MCF 10A (cell line): ENCODE data around the gene GPR156. TPM values are rescaled to one million over a fixed set of nuclear protein-coding genes. Genes with fewer than 3 reads are reported as not detected.

Experiments used
- BruUV-seq: library from RNA; stranded (reverse); fragments of 400-500 nt; replicated peaks from 2 replicates; lab custom pipeline; 2021; lab: Mats Ljungman, UMichigan
- CTCF ChIA-PET: fragments of 300-600 bp; sonication (Branson Sonifier 250); formaldehyde crosslinking; extraction: SDS; loops from one replicate; lab custom pipeline; 2021; ENCODE audit warnings: antibody characterized with exemption, inconsistent platforms; lab: Yijun Ruan, JAX
- POLR2A ChIA-PET: fragments of 300-600, 350-650 bp; sonication (Branson Sonifier 250); formaldehyde crosslinking; extraction: SDS; loops from one replicate; lab custom pipeline; 2020; ENCODE audit warnings: antibody characterized with exemption, inconsistent platforms; lab: Yijun Ruan, JAX
- DNase-seq: peaks from one replicate; pipeline ENCODE4 v3.0.0-alpha.2; 2018; ENCODE audit not compliant: unreplicated experiment
- H3K27ac Mint-ChIP-seq: one replicate; pipeline ENCODE4 v1.8.0; 2022; ENCODE audit warnings: mild to moderate bottlenecking, low read depth, mixed read lengths; ENCODE audit not compliant: unreplicated experiment
- H3K27me3 Mint-ChIP-seq: one replicate; pipeline ENCODE4 v1.8.0; 2022; ENCODE audit warnings: mixed read lengths; ENCODE audit not compliant: insufficient read depth, unreplicated experiment
- H3K36me3 Mint-ChIP-seq: one replicate; pipeline ENCODE4 v1.8.0; 2022; ENCODE audit warnings: mild to moderate bottlenecking, moderate library complexity, mixed read lengths; ENCODE audit not compliant: insufficient read depth, unreplicated experiment
- H3K4me1 Mint-ChIP-seq: one replicate; pipeline ENCODE4 v1.8.0; 2022; ENCODE audit warnings: mixed read lengths; ENCODE audit not compliant: insufficient read depth, unreplicated experiment
- H3K4me3 Mint-ChIP-seq: one replicate; pipeline ENCODE4 v1.8.0; 2022; ENCODE audit warnings: mild to moderate bottlenecking, moderate library complexity, mixed read lengths; ENCODE audit not compliant: unreplicated experiment
- H3K9me3 Mint-ChIP-seq: one replicate; pipeline ENCODE4 v1.8.0; 2022; ENCODE audit warnings: mixed read lengths; ENCODE audit not compliant: unreplicated experiment
- intact Hi-C: fragments of 100-400 bp; cut with micrococcal nuclease; formaldehyde crosslinking; loops from 2 replicates; pipeline ENCODE4 v1.14.1; 2022
- total RNA-seq: library from RNA; stranded (reverse); gene quantifications from 2 replicates; pipeline ENCODE4 v1.2.3, GENCODE V29; 2022
- TF ChIP-seq, protein P1 (sequence below): fragments of 200-600 bp; IDR thresholded peaks from one replicate; pipeline ENCODE4 v1.8.0; 2022; ENCODE audit warnings: antibody characterized with exemption, mild to moderate bottlenecking; ENCODE audit not compliant: unreplicated experiment

Gene GPR156
- total RNA-seq, 1 experiment from 2014 or later: 0.72 TPM

DNA sequence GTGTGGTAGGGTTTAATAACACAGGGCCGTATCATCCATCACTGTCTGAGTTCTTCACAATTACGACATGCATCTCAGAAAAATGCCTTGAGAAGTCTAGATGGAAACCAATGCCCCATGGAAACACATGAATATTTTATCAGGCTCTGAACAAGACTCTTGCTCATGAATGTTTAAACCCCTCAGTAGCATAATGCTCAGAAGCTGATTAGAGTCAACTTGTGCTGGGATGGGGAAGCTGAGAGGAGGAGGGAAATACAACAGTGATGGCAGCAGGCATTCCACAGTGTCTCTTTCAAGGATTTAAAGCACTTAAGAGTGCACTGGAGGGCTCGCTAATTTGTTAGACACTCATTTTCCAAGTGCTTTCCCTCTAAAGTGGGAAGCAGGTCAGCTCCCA lies 3.8 kb downstream of the GPR156 start:
- no peaks in the 10 kb centered on the region for H3K27me3 Mint-ChIP-seq
- TF ChIP-seq, protein P1, sequence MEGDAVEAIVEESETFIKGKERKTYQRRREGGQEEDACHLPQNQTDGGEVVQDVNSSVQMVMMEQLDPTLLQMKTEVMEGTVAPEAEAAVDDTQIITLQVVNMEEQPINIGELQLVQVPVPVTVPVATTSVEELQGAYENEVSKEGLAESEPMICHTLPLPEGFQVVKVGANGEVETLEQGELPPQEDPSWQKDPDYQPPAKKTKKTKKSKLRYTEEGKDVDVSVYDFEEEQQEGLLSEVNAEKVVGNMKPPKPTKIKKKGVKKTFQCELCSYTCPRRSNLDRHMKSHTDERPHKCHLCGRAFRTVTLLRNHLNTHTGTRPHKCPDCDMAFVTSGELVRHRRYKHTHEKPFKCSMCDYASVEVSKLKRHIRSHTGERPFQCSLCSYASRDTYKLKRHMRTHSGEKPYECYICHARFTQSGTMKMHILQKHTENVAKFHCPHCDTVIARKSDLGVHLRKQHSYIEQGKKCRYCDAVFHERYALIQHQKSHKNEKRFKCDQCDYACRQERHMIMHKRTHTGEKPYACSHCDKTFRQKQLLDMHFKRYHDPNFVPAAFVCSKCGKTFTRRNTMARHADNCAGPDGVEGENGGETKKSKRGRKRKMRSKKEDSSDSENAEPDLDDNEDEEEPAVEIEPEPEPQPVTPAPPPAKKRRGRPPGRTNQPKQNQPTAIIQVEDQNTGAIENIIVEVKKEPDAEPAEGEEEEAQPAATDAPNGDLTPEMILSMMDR: no peak
- intact Hi-C loops: no loop called here
- ChIA-PET POLR2A (interaction anchor here (1.3 kb wide), 1 partner anchor 69 kb away, joined by 7 read pairs; no protein-coding TSS in a partner anchor), CTCF (interaction anchor here (1.2 kb wide), 1 partner anchor 38 kb away, joined by 3 read pairs; no protein-coding TSS in a partner anchor)
- DNase-seq: no peak
- BruUV-seq: no TSS peak
- H3K9me3 Mint-ChIP-seq: no peaks in the 10 kb centered on the region
- H3K4me1 Mint-ChIP-seq: no peaks in the 10 kb centered on the region
- H3K27ac Mint-ChIP-seq: no peak overlapping the region
- H3K4me3 Mint-ChIP-seq: no peak overlapping the region
- no peaks in the 10 kb centered on the region for H3K36me3 Mint-ChIP-seq

- Mint-ChIP-seq H3K36me3 (no peaks in the 10 kb centered on the region), H3K4me1 (no peaks in the 10 kb centered on the region), H3K9me3 (no peaks in the 10 kb centered on the region), H3K27me3 (no peaks in the 10 kb centered on the region), H3K4me3 (no peak overlapping the region), H3K27ac (no peak overlapping the region)
- TF ChIP-seq, protein P1: no peak
- intact Hi-C loops: no loop called here
- no TSS peak for BruUV-seq
- ChIA-PET CTCF (interaction anchor here (1.2 kb wide), 1 partner anchor 10 kb away, joined by 5 read pairs; no protein-coding TSS in a partner anchor), POLR2A (interaction anchor here (1.3 kb wide), 1 partner anchor 69 kb away, joined by 7 read pairs; no protein-coding TSS in a partner anchor)
- no peak for DNase-seq
Observed at GRCh38 chr3:120280566-120280965, 4.5 kb downstream of the GPR156 start.

DNA sequence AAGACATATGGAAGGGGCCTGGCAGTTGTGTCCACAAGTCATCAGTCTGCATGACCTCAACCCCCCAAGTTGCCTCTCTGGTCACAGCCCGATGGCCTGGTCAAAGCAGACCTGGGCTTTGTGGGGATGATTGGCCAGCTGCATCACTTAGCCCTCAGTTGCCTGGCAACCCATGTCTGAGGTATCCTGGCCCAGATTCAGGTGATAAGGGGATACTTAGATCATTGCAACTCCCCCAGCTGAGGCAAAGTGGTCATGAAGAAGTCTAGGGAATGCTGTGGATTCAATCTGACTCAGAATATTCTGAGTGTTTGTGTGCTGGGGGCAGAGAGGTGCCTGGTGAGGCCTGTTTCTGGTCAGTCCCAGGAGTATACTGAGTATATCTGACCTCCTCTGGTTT lies 5.0 kb downstream of the GPR156 start:
- Mint-ChIP-seq H3K4me3 (no peak overlapping the region), H3K36me3 (no peaks in the 10 kb centered on the region), H3K4me1 (no peaks in the 10 kb centered on the region), H3K27ac (no peak overlapping the region), H3K9me3 (no peaks in the 10 kb centered on the region), H3K27me3 (no peaks in the 10 kb centered on the region)
- TF ChIP-seq, protein P1: no peak
- no TSS peak for BruUV-seq
- intact Hi-C loops: no loop called here
- DNase-seq: no peak
- POLR2A ChIA-PET: no interaction called here
- CTCF ChIA-PET: interaction anchor here (1.2 to 1.4 kb wide), 2 partner anchors 11 to 138 kb away, joined by 4 to 5 read pairs; no protein-coding TSS in a partner anchor

GRCh38 chr3:120276767-120277166 lies 8.3 kb downstream of the GPR156 start:
- BruUV-seq: no TSS peak
- Mint-ChIP-seq H3K4me1 (no peaks in the 10 kb centered on the region), H3K9me3 (no peaks in the 10 kb centered on the region), H3K36me3 (no peaks in the 10 kb centered on the region), H3K4me3 (no peak overlapping the region), H3K27ac (no peak overlapping the region), H3K27me3 (peaks cover 7% of the 10 kb centered on the region)
- TF ChIP-seq, protein P1: no peak
- no peak for DNase-seq
- ChIA-PET POLR2A (no interaction called here), CTCF (interaction anchor here (0.6 to 1.1 kb wide), 2 partner anchors 22 to 140 kb away, joined by 3 read pairs; no protein-coding TSS in a partner anchor)
- intact Hi-C loops: no loop called here
